Activated CD8-positive, alpha-beta memory T cell treated with anti-CD3 and anti-CD28 coated beads, Interleukin-2, amount 50 U/mL, for 1 hour (primary cell): ENCODE measurements around the gene DENND1A.
"Not testable (repeated sequence)": the region's sequence is repeated elsewhere in the genome, so short reads cannot be mapped to it uniquely, and the experiment has no call there.

Experiments
- DNase-seq: peaks from one replicate; pipeline ENCODE4 v3.0.0-alpha.2; 2020; ENCODE audit errors: extremely low read depth

DENND1A gene

GRCh38 chr9:123728571-123728970 is 201.4 kb downstream of the DENND1A start:
- not testable (repeated sequence) for DNase-seq

DNA sequence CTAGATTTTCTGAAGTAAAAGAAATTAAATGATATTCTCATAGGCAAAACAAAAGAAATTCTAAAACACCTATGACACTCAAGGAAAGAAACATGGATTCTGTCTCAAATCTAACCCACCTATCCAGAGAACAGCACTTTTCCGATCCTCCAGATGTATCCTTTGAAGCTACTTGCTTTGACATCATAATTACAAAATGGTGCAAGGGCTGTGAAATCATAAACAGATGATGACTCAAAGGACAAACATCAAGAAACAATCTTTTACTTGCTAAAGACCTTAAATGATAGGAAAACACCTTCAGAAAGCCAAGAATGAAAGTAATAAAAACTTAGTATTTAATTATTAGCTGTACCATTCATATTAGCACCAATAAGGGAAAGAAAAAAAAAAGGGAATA is 202.6 kb downstream of the DENND1A start:
- DNase-seq: no peak

DNA sequence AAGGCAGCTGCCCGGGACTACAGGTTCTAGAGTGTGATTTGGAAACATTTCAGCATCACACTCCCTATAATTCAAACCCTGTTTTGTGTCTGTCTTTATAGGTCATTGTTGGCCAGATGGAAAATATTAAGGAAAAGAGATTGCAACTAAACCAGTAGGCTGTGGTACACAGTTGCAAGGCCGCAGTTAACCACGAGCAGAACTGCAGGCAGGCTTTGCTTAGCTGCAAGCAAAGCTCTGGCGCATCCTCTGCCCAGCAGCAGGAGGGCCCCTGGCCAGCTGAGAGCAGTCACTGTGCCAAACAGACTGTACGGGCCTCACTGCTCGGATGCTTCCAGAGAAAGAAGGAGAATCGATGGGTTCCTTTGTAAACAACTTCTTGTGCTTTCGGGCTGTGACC is 204.5 kb downstream of the DENND1A start:
- no peak for DNase-seq

- DNase-seq: no peak
Measured at GRCh38 chr9:123724211-123724796, 205.6 kb downstream of the DENND1A start.

- DNase-seq: no peak
Measured at GRCh38 chr9:123723135-123723875, 206.6 kb downstream of the DENND1A start.

DNA sequence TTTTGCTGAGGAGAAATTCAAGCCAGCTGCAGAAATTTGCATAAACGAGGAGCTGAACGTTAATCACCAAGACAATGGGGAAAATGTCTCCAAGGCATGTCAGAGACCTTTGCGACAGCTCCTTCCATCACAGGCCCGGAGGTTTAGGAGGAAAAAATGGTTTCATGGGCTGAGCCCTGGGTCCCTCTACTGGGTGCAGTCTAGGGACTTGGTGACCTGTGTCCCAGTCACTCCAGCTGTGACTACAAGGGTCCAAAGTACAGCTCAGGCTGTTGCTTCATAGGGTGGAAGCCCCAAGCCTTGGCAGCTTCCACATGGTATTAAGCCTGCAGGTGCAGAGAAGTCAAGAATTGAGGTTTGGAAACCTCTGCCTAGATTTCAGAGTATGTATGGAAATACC is 207.5 kb downstream of the DENND1A start:
- no peak for DNase-seq

DNA sequence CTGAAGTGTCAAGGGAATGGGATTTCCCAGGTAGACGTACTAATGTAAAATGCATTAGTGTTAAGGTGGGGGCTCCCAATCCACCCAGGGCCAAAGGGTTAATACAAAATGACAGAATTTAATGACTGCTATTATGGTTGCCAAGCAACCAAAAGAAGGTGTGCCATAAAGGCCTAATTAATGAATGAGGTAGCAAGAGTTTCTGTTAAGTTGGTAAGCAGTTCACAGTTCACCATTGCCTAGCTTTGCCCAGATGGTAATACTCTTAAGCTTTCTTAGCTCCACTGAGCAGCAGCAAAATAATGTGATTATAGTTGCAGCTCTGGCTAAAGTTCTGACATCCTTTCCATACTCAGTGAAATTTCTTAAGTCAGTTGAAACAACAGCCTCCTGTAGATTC is 211.7 kb downstream of the DENND1A start:
- DNase-seq: no peak

GRCh38 chr9:123717581-123718175 is 212.2 kb downstream of the DENND1A start:
- DNase-seq: no peak

GRCh38 chr9:123716339-123716945 is 213.5 kb downstream of the DENND1A start:
- DNase-seq: no peak

DNA sequence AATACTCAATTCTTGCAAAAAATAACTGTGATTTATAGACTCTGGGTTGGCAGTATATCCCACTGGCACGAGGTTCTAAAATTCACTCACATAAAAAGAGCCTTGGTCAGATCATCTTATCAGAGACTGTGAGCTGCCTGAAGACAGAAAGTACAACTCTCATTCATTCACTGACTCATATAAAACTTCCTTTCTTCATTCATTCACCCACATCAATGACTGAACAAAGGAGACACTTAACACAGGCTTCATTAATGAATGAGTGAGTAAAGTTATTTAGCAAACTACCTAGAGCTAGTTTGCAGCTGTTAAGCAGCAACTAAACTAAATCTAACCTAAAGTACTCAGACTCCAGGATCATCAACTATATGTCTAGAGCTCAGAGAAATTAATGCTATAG is 214.7 kb downstream of the DENND1A start:
- no peak for DNase-seq

- no peak for DNase-seq
Measured at GRCh38 chr9:123713282-123713681, 216.6 kb downstream of the DENND1A start.

- no peak for DNase-seq
Measured at GRCh38 chr9:123712399-123712798, 217.5 kb downstream of the DENND1A start.

- DNase-seq: no peak
Measured at GRCh38 chr9:123710299-123710698, 219.6 kb downstream of the DENND1A start.

DNA sequence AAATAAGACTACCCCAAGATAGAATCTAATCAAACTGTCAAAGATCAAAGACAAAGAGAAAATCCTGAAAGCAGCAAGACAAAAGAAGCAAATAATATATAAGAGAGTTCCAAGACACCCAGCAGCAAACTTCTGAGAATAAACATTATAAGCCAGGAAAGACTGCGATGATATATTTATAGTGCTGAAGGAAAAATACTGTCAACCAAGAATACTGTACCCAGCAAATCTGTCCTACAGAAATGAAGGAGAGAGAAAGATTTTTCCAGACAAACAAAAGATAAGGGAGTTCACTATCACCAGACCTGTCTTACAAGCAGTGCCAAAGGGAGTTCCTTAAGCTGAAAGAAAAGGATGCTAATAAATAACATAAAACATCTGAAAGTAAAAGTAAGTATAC is 227.4 kb downstream of the DENND1A start:
- no peak for DNase-seq

DNA sequence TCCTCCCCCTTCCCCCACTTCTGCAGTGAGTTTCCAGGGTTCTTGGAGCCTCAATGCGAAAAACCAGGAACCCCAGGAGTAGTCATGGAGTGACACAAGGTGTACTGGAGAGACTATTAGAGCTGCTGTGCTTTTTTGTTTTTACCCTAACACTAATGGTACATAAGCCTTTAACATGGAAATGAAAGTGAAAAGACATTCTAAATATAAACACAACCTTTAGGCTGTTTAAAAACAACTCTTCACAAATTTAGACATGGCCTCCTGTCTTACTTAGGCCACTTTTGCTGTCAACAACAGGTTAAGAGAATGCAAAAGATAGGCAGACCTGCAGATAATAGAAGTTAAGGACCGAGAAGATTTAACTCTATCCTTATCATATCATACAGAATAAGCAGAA is 232.2 kb downstream of the DENND1A start:
- no peak for DNase-seq

DNA sequence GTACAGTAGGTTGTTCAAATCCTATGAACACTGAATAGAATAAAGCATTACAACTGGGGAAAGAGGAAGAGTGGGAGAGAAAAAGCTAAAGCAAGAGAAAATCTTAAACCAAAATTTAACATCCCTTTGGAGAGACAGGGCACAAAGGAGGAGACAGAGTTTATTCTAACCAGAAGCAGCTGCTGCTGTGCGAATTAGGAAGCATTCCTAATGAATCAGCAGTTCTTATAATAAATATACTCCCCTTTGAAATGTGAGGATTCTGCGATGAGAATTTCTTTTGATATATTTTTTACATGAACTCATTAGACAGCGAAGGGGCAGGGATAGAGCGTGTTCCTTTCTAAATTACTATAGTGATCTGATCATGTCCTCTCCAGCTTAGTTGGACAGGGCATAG is 233.4 kb downstream of the DENND1A start:
- DNase-seq: no peak

GRCh38 chr9:123695386-123695785 is 234.5 kb downstream of the DENND1A start:
- no peak for DNase-seq

DNA sequence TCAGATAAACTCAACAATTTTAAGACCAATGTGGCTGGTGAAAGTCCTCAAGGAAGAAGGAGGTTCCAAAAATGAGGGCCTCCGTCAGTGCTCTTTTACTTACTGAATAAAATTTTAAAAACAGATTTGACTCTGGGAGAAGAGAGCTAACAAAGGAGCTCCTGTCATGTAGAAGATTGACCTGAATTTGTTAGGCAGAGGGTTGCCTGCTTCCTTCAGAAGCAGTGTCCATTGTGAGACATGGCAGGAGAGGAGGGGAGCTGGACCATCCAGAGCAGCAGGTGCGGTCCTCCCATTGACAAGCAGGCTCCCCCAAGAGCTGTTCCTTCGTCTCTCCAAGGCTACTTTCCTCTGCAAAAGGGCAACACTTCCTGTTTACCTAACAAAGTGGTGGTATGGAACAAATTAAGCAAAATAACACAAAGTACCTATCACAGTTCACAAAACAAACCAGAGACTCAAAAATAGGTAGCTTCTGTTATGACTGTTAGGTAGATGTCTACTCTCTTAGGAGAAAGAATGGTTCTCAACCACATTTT is 238.1 kb downstream of the DENND1A start:
- no peak for DNase-seq

GRCh38 chr9:123689701-123690428 is 240.1 kb downstream of the DENND1A start:
- DNase-seq: no peak

- DNase-seq: no peak
Measured at GRCh38 chr9:123687246-123687751, 242.6 kb downstream of the DENND1A start.

GRCh38 chr9:123686829-123687192 is 243.1 kb downstream of the DENND1A start:
- DNase-seq: no peak
